Measurements from ENCODE around the gene MDFI.

- no peak for TF ChIP-seq CTCF (IDR thresholded peaks at IDR 0.05)
- no peak for TF ChIP-seq EP300 (IDR thresholded peaks at IDR 0.05)
These were observed 29.7 kb upstream of the MDFI start for GRCh38 chr6:41608443-41609151.

Measured in esophagus muscularis mucosa (tissue), 3 donors.